HCT116 (cell line): ENCODE results near the gene ZNF594.

Source experiments
- ZFX ChIP-seq: fragments of 450-650 bp; IDR thresholded peaks from 2 replicates; pipeline ENCODE4 v1.6.1; 2017
- TF ChIP-seq, protein P1 (sequence below), 3 experiments: fragments of 200-600 bp in 1 of 3; sonication (generic) in 1 of 3; IDR thresholded peaks in 2 of 3; conservative IDR thresholded peaks in 1 of 3; 2 replicates each; pipeline ENCODE4 v1.5.1; 2012 to 2017; ENCODE audit warnings: low read depth in 2 of 3, low read length in 2 of 3, antibody characterized with exemption in 1 of 3, borderline replicate concordance in 1 of 3, control low read depth in 1 of 3, mild to moderate bottlenecking in 1 of 3, mixed read lengths in 1 of 3, mixed run types in 1 of 3, moderate library complexity in 1 of 3; ENCODE audit not compliant: insufficient read depth in 1 of 3
- TF ChIP-seq, protein P2 (sequence below): IDR thresholded peaks from 2 replicates; pipeline ENCODE4 v1.6.1; 2012; ENCODE audit warnings: low read depth

DNA sequence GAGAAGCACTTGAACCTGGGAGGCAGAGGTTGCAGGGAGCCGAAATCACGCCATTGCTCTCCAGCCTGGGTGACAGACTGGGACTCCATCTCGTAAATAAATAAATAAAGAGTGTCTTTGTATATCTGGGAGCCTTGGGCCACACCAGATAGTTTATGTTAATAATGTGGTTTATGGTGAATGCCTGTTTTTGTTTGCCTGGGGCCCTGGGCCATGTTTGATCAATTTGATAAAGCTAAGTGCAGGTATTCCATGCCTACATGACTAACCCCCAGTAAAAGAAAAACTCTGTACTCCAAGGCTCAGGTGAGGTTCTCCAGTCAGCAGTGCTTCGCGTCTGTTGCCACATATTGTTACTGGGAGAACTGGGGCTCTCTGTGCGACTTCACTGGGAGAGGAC, 27.9 kb upstream of the ZNF594 start:
- TF ChIP-seq, protein P1, sequence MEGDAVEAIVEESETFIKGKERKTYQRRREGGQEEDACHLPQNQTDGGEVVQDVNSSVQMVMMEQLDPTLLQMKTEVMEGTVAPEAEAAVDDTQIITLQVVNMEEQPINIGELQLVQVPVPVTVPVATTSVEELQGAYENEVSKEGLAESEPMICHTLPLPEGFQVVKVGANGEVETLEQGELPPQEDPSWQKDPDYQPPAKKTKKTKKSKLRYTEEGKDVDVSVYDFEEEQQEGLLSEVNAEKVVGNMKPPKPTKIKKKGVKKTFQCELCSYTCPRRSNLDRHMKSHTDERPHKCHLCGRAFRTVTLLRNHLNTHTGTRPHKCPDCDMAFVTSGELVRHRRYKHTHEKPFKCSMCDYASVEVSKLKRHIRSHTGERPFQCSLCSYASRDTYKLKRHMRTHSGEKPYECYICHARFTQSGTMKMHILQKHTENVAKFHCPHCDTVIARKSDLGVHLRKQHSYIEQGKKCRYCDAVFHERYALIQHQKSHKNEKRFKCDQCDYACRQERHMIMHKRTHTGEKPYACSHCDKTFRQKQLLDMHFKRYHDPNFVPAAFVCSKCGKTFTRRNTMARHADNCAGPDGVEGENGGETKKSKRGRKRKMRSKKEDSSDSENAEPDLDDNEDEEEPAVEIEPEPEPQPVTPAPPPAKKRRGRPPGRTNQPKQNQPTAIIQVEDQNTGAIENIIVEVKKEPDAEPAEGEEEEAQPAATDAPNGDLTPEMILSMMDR (IDR thresholded peaks at IDR 0.05 in 2 of 3, conservative IDR thresholded peaks at IDR 0.05 in 1 of 3; ENCODE audit: borderline replicate concordance in 1 of 3, insufficient read depth in 1 of 3, low read depth in 2 of 3, low read length in 2 of 3): no peak
- TF ChIP-seq, protein P2, sequence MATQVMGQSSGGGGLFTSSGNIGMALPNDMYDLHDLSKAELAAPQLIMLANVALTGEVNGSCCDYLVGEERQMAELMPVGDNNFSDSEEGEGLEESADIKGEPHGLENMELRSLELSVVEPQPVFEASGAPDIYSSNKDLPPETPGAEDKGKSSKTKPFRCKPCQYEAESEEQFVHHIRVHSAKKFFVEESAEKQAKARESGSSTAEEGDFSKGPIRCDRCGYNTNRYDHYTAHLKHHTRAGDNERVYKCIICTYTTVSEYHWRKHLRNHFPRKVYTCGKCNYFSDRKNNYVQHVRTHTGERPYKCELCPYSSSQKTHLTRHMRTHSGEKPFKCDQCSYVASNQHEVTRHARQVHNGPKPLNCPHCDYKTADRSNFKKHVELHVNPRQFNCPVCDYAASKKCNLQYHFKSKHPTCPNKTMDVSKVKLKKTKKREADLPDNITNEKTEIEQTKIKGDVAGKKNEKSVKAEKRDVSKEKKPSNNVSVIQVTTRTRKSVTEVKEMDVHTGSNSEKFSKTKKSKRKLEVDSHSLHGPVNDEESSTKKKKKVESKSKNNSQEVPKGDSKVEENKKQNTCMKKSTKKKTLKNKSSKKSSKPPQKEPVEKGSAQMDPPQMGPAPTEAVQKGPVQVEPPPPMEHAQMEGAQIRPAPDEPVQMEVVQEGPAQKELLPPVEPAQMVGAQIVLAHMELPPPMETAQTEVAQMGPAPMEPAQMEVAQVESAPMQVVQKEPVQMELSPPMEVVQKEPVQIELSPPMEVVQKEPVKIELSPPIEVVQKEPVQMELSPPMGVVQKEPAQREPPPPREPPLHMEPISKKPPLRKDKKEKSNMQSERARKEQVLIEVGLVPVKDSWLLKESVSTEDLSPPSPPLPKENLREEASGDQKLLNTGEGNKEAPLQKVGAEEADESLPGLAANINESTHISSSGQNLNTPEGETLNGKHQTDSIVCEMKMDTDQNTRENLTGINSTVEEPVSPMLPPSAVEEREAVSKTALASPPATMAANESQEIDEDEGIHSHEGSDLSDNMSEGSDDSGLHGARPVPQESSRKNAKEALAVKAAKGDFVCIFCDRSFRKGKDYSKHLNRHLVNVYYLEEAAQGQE: no peak
- no peak for TF ChIP-seq ZFX
